Lower leg skin (tissue), 3 donors: ENCODE data around the gene REXO1.

ENCODE experiments used
- POLR2A ChIP-seq, 2 donors: fragments of 450-650 bp; IDR thresholded peaks; one replicate each; pipeline ENCODE4 v1.6.1; 2016 to 2017; ENCODE audit warnings: antibody characterized with exemption in 2 of 2, mild to moderate bottlenecking in 1 of 2, moderate library complexity in 1 of 2
- TF ChIP-seq, protein P1 (sequence below), 3 donors: fragments of 450-650 bp; IDR thresholded peaks; one replicate each; pipeline ENCODE4 v1.5.1; 2016; ENCODE audit warnings: antibody characterized with exemption in 3 of 3, mild to moderate bottlenecking in 3 of 3, moderate library complexity in 2 of 3

DNA sequence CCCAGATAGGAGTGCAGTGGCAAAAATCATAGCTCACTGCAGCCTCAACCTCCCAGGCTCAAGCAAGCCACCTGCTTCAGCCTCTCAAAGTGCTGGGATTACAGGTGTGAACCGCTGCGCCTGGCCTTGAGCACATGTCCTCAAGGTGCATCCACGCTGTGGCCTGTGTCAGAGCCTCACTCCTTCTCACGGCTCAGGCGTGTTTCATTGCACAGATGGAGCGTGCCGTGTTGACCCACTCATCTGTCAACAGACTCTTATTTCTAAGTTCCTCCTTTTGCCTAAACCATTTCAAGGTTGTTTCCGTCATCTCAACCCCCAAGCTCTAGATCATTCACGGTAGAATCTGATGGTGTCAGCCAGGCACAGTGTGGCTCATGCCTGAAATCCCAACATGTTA is 64.4 kb downstream of the REXO1 start:
- TF ChIP-seq POLR2A (IDR thresholded peaks at IDR 0.05) = no peak
- TF ChIP-seq, protein P1, sequence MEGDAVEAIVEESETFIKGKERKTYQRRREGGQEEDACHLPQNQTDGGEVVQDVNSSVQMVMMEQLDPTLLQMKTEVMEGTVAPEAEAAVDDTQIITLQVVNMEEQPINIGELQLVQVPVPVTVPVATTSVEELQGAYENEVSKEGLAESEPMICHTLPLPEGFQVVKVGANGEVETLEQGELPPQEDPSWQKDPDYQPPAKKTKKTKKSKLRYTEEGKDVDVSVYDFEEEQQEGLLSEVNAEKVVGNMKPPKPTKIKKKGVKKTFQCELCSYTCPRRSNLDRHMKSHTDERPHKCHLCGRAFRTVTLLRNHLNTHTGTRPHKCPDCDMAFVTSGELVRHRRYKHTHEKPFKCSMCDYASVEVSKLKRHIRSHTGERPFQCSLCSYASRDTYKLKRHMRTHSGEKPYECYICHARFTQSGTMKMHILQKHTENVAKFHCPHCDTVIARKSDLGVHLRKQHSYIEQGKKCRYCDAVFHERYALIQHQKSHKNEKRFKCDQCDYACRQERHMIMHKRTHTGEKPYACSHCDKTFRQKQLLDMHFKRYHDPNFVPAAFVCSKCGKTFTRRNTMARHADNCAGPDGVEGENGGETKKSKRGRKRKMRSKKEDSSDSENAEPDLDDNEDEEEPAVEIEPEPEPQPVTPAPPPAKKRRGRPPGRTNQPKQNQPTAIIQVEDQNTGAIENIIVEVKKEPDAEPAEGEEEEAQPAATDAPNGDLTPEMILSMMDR (IDR thresholded peaks at IDR 0.05) = no peak
